ENCODE data around the gene ZNF148.

- no peak for TF ChIP-seq EZH2 (optimal IDR thresholded peaks at IDR 0.05; ENCODE audit: low read depth, low read length)
- no peak for TF ChIP-seq CTCF (IDR thresholded peaks at IDR 0.05; ENCODE audit: low read length)
Measured at GRCh38 chr3:125418306-125418705, 43.2 kb upstream of the ZNF148 start.
